Keratinocyte (primary cell): ENCODE measurements around the gene WBP1L. TPM values are rescaled to one million over a fixed set of nuclear protein-coding genes. Genes with fewer than 3 reads are reported as not detected.
"Not testable (repeated sequence)": the region's sequence is repeated elsewhere in the genome, so short reads cannot be mapped to it uniquely, and the experiment has no call there.

ENCODE experiments used
- DNase-seq: peaks from one replicate; pipeline ENCODE4 v3.0.0-alpha.2; 2011; ENCODE audit warnings: low read depth, missing footprints, low spot score
- FAIRE-seq: peaks from 2 replicates; lab custom pipeline; 2011; peaks lifted over from hg19 to GRCh38; lab: Jason Lieb, UNC
- H2AFZ ChIP-seq: 2 replicates; pipeline ENCODE4 v1.6.0; 2012; ENCODE audit warnings: low read length, control low read depth, inconsistent platforms; ENCODE audit not compliant: control insufficient read depth
- H3K27ac ChIP-seq: 2 replicates; pipeline ENCODE4 v1.5.1; 2011; ENCODE audit warnings: low read length; ENCODE audit not compliant: control insufficient read depth, insufficient read depth
- H3K27me3 ChIP-seq: 3 replicates; pipeline ENCODE4 v1.6.0; 2011; ENCODE audit warnings: low read length; ENCODE audit not compliant: control insufficient read depth, insufficient read depth; ENCODE audit errors: extremely low read depth
- H3K36me3 ChIP-seq, 2 experiments: 2 replicates in 1 of 2; 3 replicates in 1 of 2; pipeline ENCODE4 v1.5.1; 2011; ENCODE audit warnings: low read length in 2 of 2, mild to moderate bottlenecking in 1 of 2; ENCODE audit not compliant: control insufficient read depth in 2 of 2, insufficient read depth in 2 of 2; ENCODE audit errors: extremely low read depth in 1 of 2
- H3K4me1 ChIP-seq: 3 replicates; pipeline ENCODE4 v1.5.1; 2011; ENCODE audit warnings: low read length; ENCODE audit not compliant: control insufficient read depth, insufficient read depth; ENCODE audit errors: extremely low read depth
- H3K4me2 ChIP-seq: 3 replicates; pipeline ENCODE4 v1.6.0; 2011; ENCODE audit warnings: low read depth, low read length; ENCODE audit not compliant: control insufficient read depth, insufficient read depth; ENCODE audit errors: extremely low read depth
- H3K4me3 ChIP-seq, 3 experiments: fragments of 200-600 bp in 1 of 3; sonication (generic) in 1 of 3; 2 replicates in 2 of 3; 3 replicates in 1 of 3; pipeline ENCODE4 v1.5.1; 2011 to 2016; ENCODE audit warnings: low read length in 3 of 3, mild to moderate bottlenecking in 3 of 3, control low read depth in 2 of 3, inconsistent platforms in 1 of 3, low read depth in 1 of 3, mixed read lengths in 1 of 3, mixed run types in 1 of 3, moderate library complexity in 1 of 3; ENCODE audit not compliant: control insufficient read depth in 2 of 3, insufficient read depth in 2 of 3; ENCODE audit errors: extremely low read depth in 1 of 3
- H3K79me2 ChIP-seq: 2 replicates; pipeline ENCODE4 v1.6.0; 2012; ENCODE audit warnings: low read length; ENCODE audit not compliant: control insufficient read depth, insufficient read depth
- H3K9ac ChIP-seq: 3 replicates; pipeline ENCODE4 v1.6.0; 2011; ENCODE audit warnings: low read length; ENCODE audit not compliant: control insufficient read depth, insufficient read depth; ENCODE audit errors: extremely low read depth
- H3K9me1 ChIP-seq: 3 replicates; pipeline ENCODE4 v1.6.0; 2011; ENCODE audit warnings: low read length; ENCODE audit not compliant: control insufficient read depth, insufficient read depth; ENCODE audit errors: extremely low read depth
- H3K9me3 ChIP-seq: 2 replicates; pipeline ENCODE4 v1.5.1; 2012; ENCODE audit warnings: low read depth, low read length; ENCODE audit not compliant: control insufficient read depth
- H4K20me1 ChIP-seq: 3 replicates; pipeline ENCODE4 v1.6.0; 2011; ENCODE audit warnings: low read length; ENCODE audit not compliant: control insufficient read depth, insufficient read depth; ENCODE audit errors: extremely low read depth
- CTCF ChIP-seq, 3 experiments: IDR thresholded peaks in 1 of 3; conservative IDR thresholded peaks in 1 of 3; optimal IDR thresholded peaks in 1 of 3; 2 replicates in 2 of 3; 3 replicates in 1 of 3; pipeline versions ENCODE3 to v1.5.1; 2011; ENCODE audit warnings: low read length in 3 of 3, mild to moderate bottlenecking in 3 of 3, moderate library complexity in 2 of 3, control low read depth in 1 of 3, inconsistent platforms in 1 of 3; ENCODE audit not compliant: insufficient read depth in 2 of 3; ENCODE audit errors: extremely low read depth in 1 of 3
- EZH2 ChIP-seq: IDR thresholded peaks from one replicate; pipeline ENCODE4 v1.6.1; 2012; ENCODE audit warnings: inconsistent platforms, mild to moderate bottlenecking, low read length, moderate library complexity
- dilution Hi-C: fragments of 300-500 bp; cut with MboI; formaldehyde crosslinking; loops from one replicate; pipeline ENCODE4 v1.7.0; 2020; ENCODE audit warnings: low sequenced_read_pairs; ENCODE audit not compliant: extremely low pct_ligation_motif_present
- polyA plus RNA-seq, 5 experiments: library from polyadenylated mRNA; depleted of rRNA in 3 of 5; stranded (reverse) in 3 of 5; stranded (forward) in 1 of 5; unstranded in 1 of 5; fragments of >200 nt; gene quantifications; 1 replicate in 1 of 5; 2 replicates in 3 of 5; 3 replicates in 1 of 5; pipeline versions ENCODE4 v1.2.1 to v1.2.3, GENCODE V29; 2011 to 2012; ENCODE audit warnings: missing spikeins in 2 of 5, low read depth in 1 of 5, low replicate concordance in 1 of 5

The WBP1L gene
- polyA plus RNA-seq, 1 donor (not counting 4 experiments of a cell fraction or from before 2014, with no cell fraction given), result 24.3 TPM

DNA sequence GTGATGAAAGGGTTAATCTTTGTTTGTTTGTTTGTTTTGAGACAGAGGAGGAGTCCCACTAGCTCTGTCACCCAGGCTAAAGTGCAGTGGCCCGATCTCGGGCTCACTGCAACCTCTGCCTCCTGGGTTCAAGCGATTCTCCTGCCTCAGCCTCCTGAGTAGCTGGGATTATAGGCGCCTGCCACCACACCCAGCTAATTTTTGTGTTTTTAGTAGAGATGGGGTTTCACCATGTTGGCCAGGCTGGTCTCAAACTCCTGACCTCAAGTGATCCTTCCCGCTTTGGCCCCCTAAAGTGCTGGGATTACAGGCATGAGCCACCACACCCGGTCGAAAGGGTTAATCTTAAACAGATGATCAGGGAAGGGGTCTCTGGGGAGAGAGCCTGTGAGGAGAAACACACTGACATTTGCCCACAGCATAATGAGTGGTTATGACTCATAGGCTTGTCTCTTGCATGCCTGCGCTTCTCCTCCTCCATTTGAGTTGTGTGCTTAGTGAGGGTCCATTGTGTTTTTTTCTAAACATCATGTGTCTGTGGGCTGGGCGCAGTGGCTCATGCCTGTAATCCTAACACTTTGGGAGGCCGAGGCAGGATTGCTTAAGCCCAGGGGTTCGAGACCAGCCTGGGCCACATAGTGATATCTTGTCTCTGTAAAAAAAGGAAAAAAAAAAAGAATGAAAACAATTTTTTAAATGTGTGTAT, 112.1 kb downstream of the WBP1L start:
- H3K4me2 ChIP-seq, result peak overlapping the region; percentile 29
- H3K9me1 ChIP-seq, H3K36me3 ChIP-seq, H3K27me3 ChIP-seq, H2AFZ ChIP-seq, H3K9me3 ChIP-seq, H4K20me1 ChIP-seq, dilution Hi-C loops, H3K4me3 ChIP-seq, H3K79me2 ChIP-seq: not testable (repeated sequence)
- H3K27ac ChIP-seq, result peak overlapping the region; percentile 53
- peak; percentile 81 for FAIRE-seq
- peak overlapping the region; percentile 11 for H3K9ac ChIP-seq
- peak; percentile 73 for DNase-seq
- H3K4me1 ChIP-seq, result peaks cover 15% of the 10 kb centered on the region

DNA sequence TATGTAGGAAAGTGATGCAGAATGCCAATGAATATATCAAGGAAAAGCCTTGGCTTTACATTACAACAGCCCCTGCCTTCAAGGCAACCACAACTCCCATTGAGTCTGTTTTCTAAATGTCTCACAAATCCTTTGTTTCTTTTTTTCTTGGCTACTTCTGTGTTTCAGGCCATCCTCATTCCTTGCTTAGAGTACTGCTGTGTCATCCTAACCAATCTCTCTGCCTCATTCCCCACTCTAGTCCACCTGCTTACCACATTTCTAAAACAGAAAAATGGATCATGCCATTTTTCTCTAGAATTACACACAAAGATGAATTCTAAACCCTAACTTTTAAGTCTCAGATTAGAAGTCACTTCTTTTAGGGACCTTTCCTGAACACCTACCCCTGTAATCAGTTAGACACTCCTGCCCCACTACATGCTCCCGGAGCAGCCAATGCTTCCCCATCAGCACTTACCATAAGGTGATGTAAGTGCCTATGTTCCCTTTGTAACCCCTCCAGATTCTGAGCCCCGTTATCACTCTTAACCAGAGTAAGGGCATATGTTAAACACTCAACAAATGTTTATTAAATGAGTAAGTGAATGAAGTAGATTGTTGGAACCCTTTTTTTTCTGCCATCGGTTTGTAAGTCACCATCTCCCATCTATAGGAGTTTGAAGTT, 113.1 kb downstream of the WBP1L start:
- Histone ChIP-seq H4K20me1 (no peaks in the 10 kb centered on the region), H3K36me3 (peaks cover 0 to 3% of the 10 kb centered on the region in 2 experiments), H3K4me3 (no peak overlapping the region), H2AFZ (no peak overlapping the region), H3K9me3 (no peaks in the 10 kb centered on the region), H3K27me3 (no peaks in the 10 kb centered on the region), H3K9ac (no peak overlapping the region), H3K4me1 (peaks cover 15% of the 10 kb centered on the region), H3K4me2 (no peak overlapping the region), H3K9me1 (no peaks in the 10 kb centered on the region), H3K79me2 (peaks cover 5% of the 10 kb centered on the region), H3K27ac (no peak overlapping the region)
- DNase-seq (no peak), FAIRE-seq (no peak)
- no peak for TF ChIP-seq EZH2
- no peak for TF ChIP-seq CTCF (optimal IDR thresholded peaks at IDR 0.05 in 1 of 3, IDR thresholded peaks at IDR 0.05 in 1 of 3, conservative IDR thresholded peaks at IDR 0.05 in 1 of 3; ENCODE audit: extremely low read depth in 1 of 3, insufficient read depth in 2 of 3, low read length in 3 of 3)
- dilution Hi-C loops, result no loop called here
